GM23338 (cell line): Measurements from ENCODE around the gene KIF3B. TPM values are rescaled to one million over a fixed set of nuclear protein-coding genes. Genes with fewer than 3 reads are reported as not detected.

Experiments
- ATAC-seq: fragments of 200-7000 bp; cut with Tn5 transposase; 3 replicates; pipeline ENCODE4 v1.9.1; 2020
- DNase-seq: peaks from one replicate; pipeline ENCODE4 v3.0.0-alpha.2; 2015; ENCODE audit warnings: low spot score
- H2AFZ ChIP-seq: fragments of 200-600 bp; sonication (generic); 2 replicates; pipeline ENCODE4 v1.8.0; 2016; ENCODE audit warnings: antibody characterized with exemption, mild to moderate bottlenecking, moderate library complexity
- H3F3A ChIP-seq: fragments of 200-600 bp; sonication (generic); replicated peaks from 2 replicates; pipeline ENCODE4 v1.8.0; 2017; ENCODE audit warnings: antibody characterized with exemption, mixed run types, low read depth
- H3K27ac ChIP-seq: fragments of 200-600 bp; sonication (generic); 2 replicates; pipeline ENCODE4 v1.6.1; 2016; ENCODE audit warnings: low read depth
- H3K27me3 ChIP-seq: fragments of 200-600 bp; sonication (generic); 2 replicates; pipeline ENCODE4 v1.8.0; 2016; ENCODE audit warnings: mild to moderate bottlenecking, mixed run types, moderate library complexity; ENCODE audit not compliant: insufficient read depth
- H3K36me3 ChIP-seq: fragments of 200-600 bp; sonication (generic); 2 replicates; pipeline ENCODE4 v1.8.0; 2016; ENCODE audit warnings: mild to moderate bottlenecking; ENCODE audit not compliant: insufficient read depth
- H3K4me1 ChIP-seq: fragments of 200-600 bp; sonication (generic); 2 replicates; pipeline ENCODE4 v1.8.0; 2016; ENCODE audit warnings: mild to moderate bottlenecking, moderate library complexity; ENCODE audit not compliant: insufficient read depth
- H3K4me2 ChIP-seq: fragments of 200-600 bp; sonication (generic); 2 replicates; pipeline ENCODE4 v1.7.1; 2017; ENCODE audit warnings: mixed run types
- H3K4me3 ChIP-seq: fragments of 200-600 bp; sonication (generic); 2 replicates; pipeline ENCODE4 v1.6.1; 2016; ENCODE audit warnings: mixed run types
- H3K79me2 ChIP-seq: fragments of 200-600 bp; sonication (generic); replicated peaks from 2 replicates; pipeline ENCODE4 v1.8.0; 2017; ENCODE audit warnings: mild to moderate bottlenecking; ENCODE audit not compliant: insufficient read depth
- H3K9me2 ChIP-seq: fragments of 200-600 bp; sonication (generic); 2 replicates; pipeline ENCODE4 v1.8.0; 2017; ENCODE audit not compliant: insufficient read depth
- H4K20me1 ChIP-seq: fragments of 200-600 bp; sonication (generic); replicated peaks from 2 replicates; pipeline ENCODE4 v1.8.0; 2017; ENCODE audit warnings: mild to moderate bottlenecking; ENCODE audit not compliant: insufficient read depth
- H3K27ac Mint-ChIP-seq: 2 replicates; pipeline ENCODE4 v1.8.0; 2020; ENCODE audit warnings: inconsistent platforms, mild to moderate bottlenecking, moderate library complexity, mixed read lengths
- H3K27me3 Mint-ChIP-seq: 3 replicates; pipeline ENCODE4 v1.8.0; 2022; ENCODE audit warnings: low read depth, mild to moderate bottlenecking, moderate library complexity, mixed read lengths, inconsistent platforms; ENCODE audit not compliant: insufficient read depth, poor library complexity
- H3K36me3 Mint-ChIP-seq: 3 replicates; pipeline ENCODE4 v1.8.0; 2021; ENCODE audit warnings: low read depth, mild to moderate bottlenecking, inconsistent platforms, moderate library complexity, mixed read lengths
- H3K4me1 Mint-ChIP-seq: 3 replicates; pipeline ENCODE4 v1.8.0; 2020; ENCODE audit warnings: mild to moderate bottlenecking, inconsistent platforms, mixed read lengths
- H3K4me3 Mint-ChIP-seq: 3 replicates; pipeline ENCODE4 v1.8.0; 2021; ENCODE audit warnings: moderate library complexity, mild to moderate bottlenecking, inconsistent platforms, mixed read lengths
- H3K9me3 Mint-ChIP-seq: 3 replicates; pipeline ENCODE4 v1.8.0; 2020; ENCODE audit warnings: moderate library complexity, mild to moderate bottlenecking, inconsistent platforms, mixed read lengths
- EZH2 ChIP-seq: fragments of 200-600 bp; sonication (generic); IDR thresholded peaks from one replicate; pipeline ENCODE4 v1.8.0; 2017; ENCODE audit warnings: antibody characterized with exemption, mild to moderate bottlenecking, low read depth; ENCODE audit not compliant: unreplicated experiment
- EZH2phosphoT487 ChIP-seq: fragments of 200-600 bp; sonication (generic); IDR thresholded peaks from one replicate; pipeline ENCODE4 v1.8.1; 2018; ENCODE audit warnings: antibody characterized with exemption; ENCODE audit not compliant: unreplicated experiment
- JUNB ChIP-seq: IDR thresholded peaks from one replicate; pipeline ENCODE4 v1.6.1; 2016; ENCODE audit warnings: antibody characterized with exemption; ENCODE audit not compliant: unreplicated experiment
- NANOG ChIP-seq: IDR thresholded peaks from 2 replicates; pipeline ENCODE4 v1.6.1; 2016; ENCODE audit warnings: antibody characterized with exemption, borderline replicate concordance
- ZNF114 ChIP-seq: fragments of 250-450 bp; sonication (Bioruptor Pico); IDR thresholded peaks from 2 replicates; pipeline ENCODE4 v1.5.0; 2020; ENCODE audit warnings: mild to moderate bottlenecking, moderate library complexity
- ZNF462 ChIP-seq: fragments of 250-450 bp; sonication (Bioruptor Pico); IDR thresholded peaks from 2 replicates; pipeline ENCODE4 v1.5.0; 2020; ENCODE audit warnings: mild to moderate bottlenecking, moderate library complexity
- polyA plus RNA-seq: library from polyadenylated mRNA; unstranded; fragments of >200 nt; fragmentation: Nextera tagmentation; extraction: Ambion mirVana; gene quantifications from 2 replicates; pipeline ENCODE4 v1.2.1, GENCODE V29; 2016
- total RNA-seq: library from RNA; depleted of rRNA; stranded (reverse); fragments of >200 nt; shearing (Covaris generic); gene quantifications from 2 replicates; pipeline ENCODE4 v1.2.3, GENCODE V29; 2014
- TF ChIP-seq, protein P1 (sequence below): IDR thresholded peaks from 2 replicates; pipeline ENCODE4 v1.6.1; 2016; ENCODE audit warnings: antibody characterized with exemption

The KIF3B gene
- total and polyA plus RNA-seq, 2 experiments from 2014 or later: 6.1 to 22.8 TPM

DNA sequence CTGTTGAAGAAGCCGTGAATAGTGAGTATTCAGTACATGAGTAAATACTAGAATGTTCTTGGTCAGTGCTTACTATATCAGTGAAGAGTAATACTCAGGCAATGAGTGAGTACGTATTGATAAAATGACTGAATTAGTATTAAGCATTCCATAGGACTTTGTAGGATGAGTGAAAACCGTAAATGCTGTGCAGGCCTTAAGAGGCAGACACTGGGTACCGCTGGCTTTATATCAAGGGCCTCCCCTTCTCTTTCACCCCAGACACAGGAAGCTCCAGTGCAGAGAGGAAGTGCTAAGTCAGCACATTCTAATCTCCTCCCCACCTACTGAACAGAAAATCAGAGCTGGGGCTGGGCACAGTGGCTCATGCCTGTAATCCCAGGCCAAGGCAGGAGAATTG, 45.6 kb upstream of the KIF3B start:
- Histone ChIP-seq H3K27me3 (no peaks in the 10 kb centered on the region), H3K36me3 (peaks cover 43% of the 10 kb centered on the region), H3K79me2 (no peaks in the 10 kb centered on the region), H2AFZ (no peak overlapping the region), H3K4me3 (no peak overlapping the region), H3F3A (peaks cover 9% of the 10 kb centered on the region; the same call in 1 of the 2 replicates), H3K4me2 (no peak overlapping the region), H3K27ac (no peak overlapping the region), H3K9me2 (no peaks in the 10 kb centered on the region), H3K4me1 (no peaks in the 10 kb centered on the region), H4K20me1 (peaks cover 17% of the 10 kb centered on the region)
- H3K27me3 Mint-ChIP-seq: no peaks in the 10 kb centered on the region
- no peak overlapping the region for H3K4me3 Mint-ChIP-seq
- DNase-seq (no peak), ATAC-seq (no peak)
- TF ChIP-seq ZNF462 (CRISPR knock-in tag) (no peak), ZNF114 (CRISPR knock-in tag) (no peak), JUNB (no peak), NANOG (no peak), EZH2 (no peak), EZH2phosphoT487 (no peak)
- TF ChIP-seq, protein P1, sequence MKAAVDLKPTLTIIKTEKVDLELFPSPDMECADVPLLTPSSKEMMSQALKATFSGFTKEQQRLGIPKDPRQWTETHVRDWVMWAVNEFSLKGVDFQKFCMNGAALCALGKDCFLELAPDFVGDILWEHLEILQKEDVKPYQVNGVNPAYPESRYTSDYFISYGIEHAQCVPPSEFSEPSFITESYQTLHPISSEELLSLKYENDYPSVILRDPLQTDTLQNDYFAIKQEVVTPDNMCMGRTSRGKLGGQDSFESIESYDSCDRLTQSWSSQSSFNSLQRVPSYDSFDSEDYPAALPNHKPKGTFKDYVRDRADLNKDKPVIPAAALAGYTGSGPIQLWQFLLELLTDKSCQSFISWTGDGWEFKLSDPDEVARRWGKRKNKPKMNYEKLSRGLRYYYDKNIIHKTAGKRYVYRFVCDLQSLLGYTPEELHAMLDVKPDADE: no peak
- H3K27ac Mint-ChIP-seq: no peak overlapping the region
- peaks cover 56% of the 10 kb centered on the region for H3K36me3 Mint-ChIP-seq
- H3K4me1 Mint-ChIP-seq: no peaks in the 10 kb centered on the region
- no peaks in the 10 kb centered on the region for H3K9me3 Mint-ChIP-seq
